ENCODE data around the gene OGN.

OGN gene

GRCh38 chr9:92440751-92441046 is 36.3 kb upstream of the OGN start:
- TF ChIP-seq EZH2phosphoT487 (conservative IDR thresholded peaks at IDR 0.05; ENCODE audit: low read length), result no peak
- TF ChIP-seq CTCF (IDR thresholded peaks at IDR 0.05; ENCODE audit: insufficient read depth, low read length, poor library complexity, severe bottlenecking), result no peak
- Histone ChIP-seq H3K27ac (ENCODE audit: low read depth, low read length) (no peak overlapping the region), H3K9me3 (ENCODE audit: insufficient read depth, low read length) (no peaks in the 10 kb centered on the region), H3K27me3 (ENCODE audit: low read length) (no peaks in the 10 kb centered on the region), H3K9me2 (replicated peaks; ENCODE audit: insufficient read depth, low read length) (no peaks in the 10 kb centered on the region), H3K36me3 (ENCODE audit: low read length) (no peaks in the 10 kb centered on the region), H3K79me2 (ENCODE audit: insufficient read depth, low read length) (peaks cover 4% of the 10 kb centered on the region; the same call in 1 of the 2 replicates), H4K20me1 (ENCODE audit: low read depth, low read length) (no peaks in the 10 kb centered on the region), H3K4me2 (ENCODE audit: low read depth, low read length, poor library complexity, severe bottlenecking) (no peak overlapping the region), H3K4me3 (ENCODE audit: insufficient read depth, low read length, poor library complexity, severe bottlenecking) (no peak overlapping the region), H3F3A (ENCODE audit: insufficient read depth) (no peaks in the 10 kb centered on the region; the same call in 1 of the 2 replicates), H2AFZ (ENCODE audit: low read depth, low read length, severe bottlenecking) (no peak overlapping the region), H3K9ac (ENCODE audit: low read length) (no peak overlapping the region)

- no peak overlapping the region for H3K27ac ChIP-seq (ENCODE audit: low read depth, low read length)
- no peaks in the 10 kb centered on the region for H3K9me3 ChIP-seq (ENCODE audit: insufficient read depth, low read length)
- TF ChIP-seq EZH2phosphoT487 (conservative IDR thresholded peaks at IDR 0.05; ENCODE audit: low read length) (no peak), CTCF (IDR thresholded peaks at IDR 0.05; ENCODE audit: insufficient read depth, low read length, poor library complexity, severe bottlenecking) (no peak)
- peaks cover 4% of the 10 kb centered on the region; the same call in 1 of the 2 replicates for H3K79me2 ChIP-seq (ENCODE audit: insufficient read depth, low read length)
- no peaks in the 10 kb centered on the region for H3K36me3 ChIP-seq (ENCODE audit: low read length)
- H3K9ac ChIP-seq (ENCODE audit: low read length), result no peak overlapping the region
- no peaks in the 10 kb centered on the region for H3K27me3 ChIP-seq (ENCODE audit: low read length)
- no peaks in the 10 kb centered on the region for H4K20me1 ChIP-seq (ENCODE audit: low read depth, low read length)
- H3K9me2 ChIP-seq (replicated peaks; ENCODE audit: insufficient read depth, low read length), result no peaks in the 10 kb centered on the region
- no peak overlapping the region for H2AFZ ChIP-seq (ENCODE audit: low read depth, low read length, severe bottlenecking)
- no peak overlapping the region for H3K4me3 ChIP-seq (ENCODE audit: insufficient read depth, low read length, poor library complexity, severe bottlenecking)
- H3F3A ChIP-seq (ENCODE audit: insufficient read depth), result no peaks in the 10 kb centered on the region; the same call in 1 of the 2 replicates
- H3K4me2 ChIP-seq (ENCODE audit: low read depth, low read length, poor library complexity, severe bottlenecking), result no peak overlapping the region
Measured at GRCh38 chr9:92439921-92440750, 35.8 kb upstream of the OGN start.

GRCh38 chr9:92438900-92439526 is 34.6 kb upstream of the OGN start:
- H3K9me3 ChIP-seq (ENCODE audit: insufficient read depth, low read length), result no peaks in the 10 kb centered on the region
- H3K4me3 ChIP-seq (ENCODE audit: insufficient read depth, low read length, poor library complexity, severe bottlenecking), result no peak overlapping the region
- H3K27me3 ChIP-seq (ENCODE audit: low read length), result no peaks in the 10 kb centered on the region
- no peaks in the 10 kb centered on the region; the same call in 1 of the 2 replicates for H3F3A ChIP-seq (ENCODE audit: insufficient read depth)
- no peaks in the 10 kb centered on the region for H3K9me2 ChIP-seq (replicated peaks; ENCODE audit: insufficient read depth, low read length)
- H2AFZ ChIP-seq (ENCODE audit: low read depth, low read length, severe bottlenecking), result no peak overlapping the region
- H3K9ac ChIP-seq (ENCODE audit: low read length), result no peak overlapping the region
- no peak overlapping the region for H3K27ac ChIP-seq (ENCODE audit: low read depth, low read length)
- H3K79me2 ChIP-seq (ENCODE audit: insufficient read depth, low read length), result peaks cover 4% of the 10 kb centered on the region; the same call in 1 of the 2 replicates
- no peaks in the 10 kb centered on the region for H3K36me3 ChIP-seq (ENCODE audit: low read length)
- no peak overlapping the region for H3K4me2 ChIP-seq (ENCODE audit: low read depth, low read length, poor library complexity, severe bottlenecking)
- no peaks in the 10 kb centered on the region for H4K20me1 ChIP-seq (ENCODE audit: low read depth, low read length)
- peak; percentile 19 for TF ChIP-seq CTCF (IDR thresholded peaks at IDR 0.05; ENCODE audit: insufficient read depth, low read length, poor library complexity, severe bottlenecking)
- TF ChIP-seq EZH2phosphoT487 (conservative IDR thresholded peaks at IDR 0.05; ENCODE audit: low read length), result no peak
